T-helper 1 cell treated with Interleukin-12 subunit alpha and Interleukin-12 subunit beta and Interleukin-4 antibody, amounts not matched to agents 30 μg/mL and 1 μg/mL, for 36 hours (primary cell): ENCODE measurements around the gene RGS14.
"Not testable (repeated sequence)": the region's sequence is repeated elsewhere in the genome, so short reads cannot be mapped to it uniquely, and the experiment has no call there.

ENCODE experiments used
- H3K27ac Mint-ChIP-seq: one replicate; pipeline ENCODE4 v1.8.0; 2021; ENCODE audit warnings: mild to moderate bottlenecking, mixed read lengths
- H3K27me3 Mint-ChIP-seq: one replicate; pipeline ENCODE4 v1.8.0; 2021; ENCODE audit warnings: low read depth, mixed read lengths
- H3K36me3 Mint-ChIP-seq: one replicate; pipeline ENCODE4 v1.8.0; 2021; ENCODE audit warnings: low read depth, mixed read lengths
- H3K4me1 Mint-ChIP-seq: one replicate; pipeline ENCODE4 v1.8.0; 2021; ENCODE audit warnings: low read depth, mixed read lengths
- H3K4me3 Mint-ChIP-seq: one replicate; pipeline ENCODE4 v1.8.0; 2021; ENCODE audit warnings: mild to moderate bottlenecking, moderate library complexity, mixed read lengths
- H3K9me3 Mint-ChIP-seq: one replicate; pipeline ENCODE4 v1.8.0; 2021; ENCODE audit warnings: mixed read lengths

Gene RGS14

GRCh38 chr5:177351392-177352329 lies 6.1 kb upstream of the RGS14 start, which contains the start of gene LMAN2:
Gene LMAN2 (minus strand): TSS chr5:177351668. CDS start chr5:177351647, 21 bp downstream.
- peaks cover 14% of the 10 kb centered on the region for H3K9me3 Mint-ChIP-seq
- H3K27ac Mint-ChIP-seq: peak within 1 kb of the TSS; percentile 100
- no peaks in the 10 kb centered on the region for H3K27me3 Mint-ChIP-seq
- H3K4me3 Mint-ChIP-seq: peak within 1 kb of the TSS; percentile 97
- H3K4me1 Mint-ChIP-seq: peaks cover 46% of the 10 kb centered on the region
- H3K36me3 Mint-ChIP-seq: peaks cover 24% of the 10 kb centered on the region

GRCh38 chr5:177353093-177353492 lies 4.6 kb upstream of the RGS14 start:
- Mint-ChIP-seq H3K27me3 (no peaks in the 10 kb centered on the region), H3K9me3 (peaks cover 14% of the 10 kb centered on the region), H3K4me3 (peak overlapping the region; percentile 10), H3K36me3 (peaks cover 17% of the 10 kb centered on the region), H3K27ac (no peak overlapping the region), H3K4me1 (peaks cover 49% of the 10 kb centered on the region)

- Mint-ChIP-seq H3K9me3 (peaks cover 14% of the 10 kb centered on the region), H3K36me3 (peaks cover 22% of the 10 kb centered on the region), H3K27me3 (no peaks in the 10 kb centered on the region), H3K27ac (peak overlapping the region; percentile 1), H3K4me1 (peaks cover 53% of the 10 kb centered on the region), H3K4me3 (peak overlapping the region; percentile 4)
These were observed 3.5 kb upstream of the RGS14 start for GRCh38 chr5:177354256-177354655.

GRCh38 chr5:177354711-177355110 lies 3.0 kb upstream of the RGS14 start:
- peaks cover 53% of the 10 kb centered on the region for H3K4me1 Mint-ChIP-seq
- no peaks in the 10 kb centered on the region for H3K27me3 Mint-ChIP-seq
- peaks cover 14% of the 10 kb centered on the region for H3K9me3 Mint-ChIP-seq
- H3K36me3 Mint-ChIP-seq: peaks cover 22% of the 10 kb centered on the region
- H3K27ac Mint-ChIP-seq: no peak overlapping the region
- H3K4me3 Mint-ChIP-seq: no peak overlapping the region

- H3K4me1 Mint-ChIP-seq: peaks cover 54% of the 10 kb centered on the region
These were observed 2.4 kb upstream of the RGS14 start for GRCh38 chr5:177355162-177355867.

GRCh38 chr5:177355868-177356168 lies 1.9 kb upstream of the RGS14 start:
- peak overlapping the region; percentile 9 for H3K27ac Mint-ChIP-seq
- no peak overlapping the region for H3K4me3 Mint-ChIP-seq
- peaks cover 14% of the 10 kb centered on the region for H3K9me3 Mint-ChIP-seq
- H3K36me3 Mint-ChIP-seq: peaks cover 25% of the 10 kb centered on the region
- no peaks in the 10 kb centered on the region for H3K27me3 Mint-ChIP-seq
- peaks cover 49% of the 10 kb centered on the region for H3K4me1 Mint-ChIP-seq

More at GRCh38 chr5:177355162-177355867, 2.4 kb upstream of the RGS14 start:
- H3K4me3 Mint-ChIP-seq: no peak overlapping the region
- peaks cover 25% of the 10 kb centered on the region for H3K36me3 Mint-ChIP-seq
- H3K9me3 Mint-ChIP-seq: peaks cover 14% of the 10 kb centered on the region
- no peaks in the 10 kb centered on the region for H3K27me3 Mint-ChIP-seq
- peak overlapping the region; percentile 9 for H3K27ac Mint-ChIP-seq

GRCh38 chr5:177356746-177357145 lies 978 bp upstream of the RGS14 start:
- H3K36me3 Mint-ChIP-seq: peaks cover 26% of the 10 kb centered on the region

GRCh38 chr5:177357146-177357458 lies 622 bp upstream of the RGS14 start:
- H3K9me3 Mint-ChIP-seq: peaks cover 14% of the 10 kb centered on the region
- peaks cover 50% of the 10 kb centered on the region for H3K4me1 Mint-ChIP-seq
- H3K4me3 Mint-ChIP-seq: peak overlapping the region; percentile 93
- peaks cover 28% of the 10 kb centered on the region for H3K36me3 Mint-ChIP-seq
- no peaks in the 10 kb centered on the region for H3K27me3 Mint-ChIP-seq
- peak overlapping the region; percentile 87 for H3K27ac Mint-ChIP-seq

More at GRCh38 chr5:177356746-177357145, 978 bp upstream of the RGS14 start:
- Mint-ChIP-seq H3K27me3 (no peaks in the 10 kb centered on the region), H3K27ac (peak overlapping the region; percentile 87), H3K4me1 (peaks cover 50% of the 10 kb centered on the region), H3K4me3 (peak overlapping the region; percentile 93), H3K9me3 (peaks cover 14% of the 10 kb centered on the region)

GRCh38 chr5:177358370-177358819 lies 671 bp downstream of the RGS14 start:
- Mint-ChIP-seq H3K27ac (peak overlapping the region; percentile 76), H3K4me1 (peaks cover 56% of the 10 kb centered on the region), H3K36me3 (peaks cover 32% of the 10 kb centered on the region), H3K4me3 (peak overlapping the region; percentile 93), H3K9me3 (peaks cover 14% of the 10 kb centered on the region), H3K27me3 (no peaks in the 10 kb centered on the region)

GRCh38 chr5:177359451-177359851 lies 1.7 kb downstream of the RGS14 start:
- Mint-ChIP-seq H3K4me3 (peak overlapping the region; percentile 93), H3K36me3 (peaks cover 33% of the 10 kb centered on the region), H3K4me1 (peaks cover 58% of the 10 kb centered on the region), H3K27ac (no peak overlapping the region), H3K27me3 (no peaks in the 10 kb centered on the region), H3K9me3 (peaks cover 11% of the 10 kb centered on the region)

- H3K9me3 Mint-ChIP-seq: peaks cover 10% of the 10 kb centered on the region
- no peak overlapping the region for H3K27ac Mint-ChIP-seq
- H3K36me3 Mint-ChIP-seq: peaks cover 35% of the 10 kb centered on the region
- H3K4me3 Mint-ChIP-seq: peak overlapping the region; percentile 93
- no peaks in the 10 kb centered on the region for H3K27me3 Mint-ChIP-seq
- H3K4me1 Mint-ChIP-seq: peaks cover 61% of the 10 kb centered on the region
These were observed 2.1 kb downstream of the RGS14 start for GRCh38 chr5:177359860-177360259.

- not testable (repeated sequence) for H3K4me3 Mint-ChIP-seq, H3K27ac Mint-ChIP-seq, H3K9me3 Mint-ChIP-seq, H3K27me3 Mint-ChIP-seq
- Mint-ChIP-seq H3K4me1 (peaks cover 60% of the 10 kb centered on the region), H3K36me3 (peaks cover 33% of the 10 kb centered on the region)
These were observed 3.0 kb downstream of the RGS14 start for GRCh38 chr5:177360740-177361139.

- Mint-ChIP-seq H3K4me1 (peaks cover 61% of the 10 kb centered on the region), H3K9me3 (no peaks in the 10 kb centered on the region), H3K27me3 (no peaks in the 10 kb centered on the region), H3K27ac (peak overlapping the region; percentile 62), H3K36me3 (peaks cover 36% of the 10 kb centered on the region), H3K4me3 (peak overlapping the region; percentile 73)
These were observed 3.9 kb downstream of the RGS14 start for GRCh38 chr5:177361418-177362291.

- peaks cover 55% of the 10 kb centered on the region for H3K4me1 Mint-ChIP-seq
- peak overlapping the region; percentile 62 for H3K27ac Mint-ChIP-seq
- H3K9me3 Mint-ChIP-seq: no peaks in the 10 kb centered on the region
- no peaks in the 10 kb centered on the region for H3K27me3 Mint-ChIP-seq
- peaks cover 37% of the 10 kb centered on the region for H3K36me3 Mint-ChIP-seq
- peak overlapping the region; percentile 73 for H3K4me3 Mint-ChIP-seq
These were observed 4.5 kb downstream of the RGS14 start for GRCh38 chr5:177362292-177362609.
